ENCODE results near the gene CCL22. TPM values are rescaled to one million over a fixed set of nuclear protein-coding genes. Genes with fewer than 3 reads are reported as not detected.

CCL22 gene
- total RNA-seq, 1 experiment from 2014 or later = not detected

Small RNA genes within 50 kb of the gene (small RNA-seq; reads per million reads assigned to genes)
- not detected for gene AC108081.1

Other genes starting within 250 kb of the CCL22 start
- 89.3 and 102 TPM in 2 replicates for gene PSME3IP1, start 172.7 kb upstream of the CCL22 start, total RNA-seq (2014; rRNA removed; shearing (Covaris generic))
- 28.1 and 36.6 TPM in 2 replicates for gene RSPRY1, start 172.5 kb upstream of the CCL22 start, total RNA-seq (2014; rRNA removed; shearing (Covaris generic))
- 55.3 and 70.5 TPM in 2 replicates for gene ARL2BP, start 113.5 kb upstream of the CCL22 start, total RNA-seq (2014; rRNA removed; shearing (Covaris generic))
- 0.20 and 1.3 TPM in 2 replicates for gene PLLP, start 74.1 kb upstream of the CCL22 start, total RNA-seq (2014; rRNA removed; shearing (Covaris generic))
- 0.03 and 0.07 TPM in 2 replicates for gene CX3CL1, start 13.7 kb downstream of the CCL22 start, total RNA-seq (2014; rRNA removed; shearing (Covaris generic))
- not detected in 2 replicates for gene CCL17, start 46.0 kb downstream of the CCL22 start, total RNA-seq (2014; rRNA removed; shearing (Covaris generic))
- 95.3 and 103 TPM in 2 replicates for gene CIAPIN1, start 88.6 kb downstream of the CCL22 start, total RNA-seq (2014; rRNA removed; shearing (Covaris generic))
- 82.4 and 89.4 TPM in 2 replicates for gene COQ9, start 88.7 kb downstream of the CCL22 start, total RNA-seq (2014; rRNA removed; shearing (Covaris generic))
- 199 and 233 TPM in 2 replicates for gene POLR2C, start 103.9 kb downstream of the CCL22 start, total RNA-seq (2014; rRNA removed; shearing (Covaris generic))
- 5.0 and 7.3 TPM in 2 replicates for gene DOK4, start 127.7 kb downstream of the CCL22 start, total RNA-seq (2014; rRNA removed; shearing (Covaris generic))
- gene CCDC102A, start 177.8 kb downstream of the CCL22 start, total RNA-seq (2014; rRNA removed; shearing (Covaris generic)) = 10.4 and 13.7 TPM in 2 replicates
- gene ADGRG5, start 183.9 kb downstream of the CCL22 start, total RNA-seq (2014; rRNA removed; shearing (Covaris generic)) = not detected in 2 replicates